SU-DHL-6 (cell line): Measurements from ENCODE around the gene ATXN7L1.

Source experiments
- EZH2phosphoT487 ChIP-seq: fragments of 200-600 bp; sonication (generic), shearing (Covaris generic); conservative IDR thresholded peaks from 2 replicates; pipeline ENCODE4 v1.6.1; 2018; ENCODE audit warnings: mild to moderate bottlenecking, antibody characterized with exemption, low read length, moderate library complexity, mixed read lengths
- TF ChIP-seq, protein P1 (sequence below): fragments of 200-600 bp; sonication (generic); IDR thresholded peaks from one replicate; pipeline ENCODE4 v1.5.1; 2017; ENCODE audit warnings: antibody characterized with exemption, mild to moderate bottlenecking, low read length, moderate library complexity; ENCODE audit not compliant: insufficient read depth, poor library complexity, severe bottlenecking

DNA sequence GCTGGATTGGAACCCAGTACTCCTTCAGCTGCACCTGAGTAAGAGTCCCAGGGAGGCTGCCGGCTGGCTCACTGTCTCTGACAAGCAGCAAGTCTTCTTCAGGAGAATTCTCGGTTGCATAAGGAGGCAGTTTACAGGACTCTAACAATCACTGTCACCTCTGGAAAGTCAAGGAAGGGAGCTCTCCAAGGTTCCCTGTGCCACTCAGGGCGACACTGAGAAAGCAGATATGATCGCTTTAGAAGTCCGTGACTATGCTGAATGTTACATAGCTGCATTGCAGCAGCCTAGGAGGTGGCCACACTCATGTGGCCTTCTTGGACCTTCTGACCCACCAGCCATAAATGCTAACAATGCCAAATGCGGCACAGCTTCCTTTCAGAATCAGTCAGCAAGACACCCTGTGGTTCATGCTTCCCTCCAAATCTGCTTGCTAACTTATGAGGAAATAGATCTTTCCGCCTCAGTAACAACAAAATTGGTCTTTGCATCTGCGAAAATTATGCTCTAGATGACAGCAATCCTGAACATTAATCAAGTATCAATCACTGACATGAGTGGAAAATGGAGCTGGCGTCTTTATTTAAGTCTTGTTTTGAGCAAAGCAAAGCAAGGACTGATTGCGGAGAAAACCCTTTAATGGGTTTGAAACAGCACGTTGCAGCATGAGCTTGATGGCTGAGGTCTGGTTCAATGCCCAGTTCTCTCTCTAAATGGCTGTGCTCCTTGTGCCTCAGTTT lies 132.9 kb downstream of the ATXN7L1 start:
- TF ChIP-seq, protein P1, sequence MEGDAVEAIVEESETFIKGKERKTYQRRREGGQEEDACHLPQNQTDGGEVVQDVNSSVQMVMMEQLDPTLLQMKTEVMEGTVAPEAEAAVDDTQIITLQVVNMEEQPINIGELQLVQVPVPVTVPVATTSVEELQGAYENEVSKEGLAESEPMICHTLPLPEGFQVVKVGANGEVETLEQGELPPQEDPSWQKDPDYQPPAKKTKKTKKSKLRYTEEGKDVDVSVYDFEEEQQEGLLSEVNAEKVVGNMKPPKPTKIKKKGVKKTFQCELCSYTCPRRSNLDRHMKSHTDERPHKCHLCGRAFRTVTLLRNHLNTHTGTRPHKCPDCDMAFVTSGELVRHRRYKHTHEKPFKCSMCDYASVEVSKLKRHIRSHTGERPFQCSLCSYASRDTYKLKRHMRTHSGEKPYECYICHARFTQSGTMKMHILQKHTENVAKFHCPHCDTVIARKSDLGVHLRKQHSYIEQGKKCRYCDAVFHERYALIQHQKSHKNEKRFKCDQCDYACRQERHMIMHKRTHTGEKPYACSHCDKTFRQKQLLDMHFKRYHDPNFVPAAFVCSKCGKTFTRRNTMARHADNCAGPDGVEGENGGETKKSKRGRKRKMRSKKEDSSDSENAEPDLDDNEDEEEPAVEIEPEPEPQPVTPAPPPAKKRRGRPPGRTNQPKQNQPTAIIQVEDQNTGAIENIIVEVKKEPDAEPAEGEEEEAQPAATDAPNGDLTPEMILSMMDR = no peak
- TF ChIP-seq EZH2phosphoT487 = no peak
